Neutrophil (primary cell): ENCODE measurements around the gene RENBP.

ENCODE experiments used
- H3K27ac ChIP-seq: fragments of 200-600 bp; sonication (generic); 2 replicates; pipeline ENCODE4 v1.5.1; 2016; ENCODE audit warnings: mild to moderate bottlenecking, moderate library complexity
- H3K27me3 ChIP-seq: fragments of 200-600 bp; sonication (generic); 2 replicates; pipeline ENCODE4 v1.6.0; 2016; ENCODE audit warnings: mild to moderate bottlenecking
- H3K36me3 ChIP-seq: fragments of 200-600 bp; sonication (generic); 2 replicates; pipeline ENCODE4 v1.5.1; 2017
- H3K4me1 ChIP-seq, 2 experiments: fragments of 200-600 bp in 1 of 2; sonication (generic) in 1 of 2; 1 replicate in 1 of 2; 2 replicates in 1 of 2; pipeline versions ENCODE4 v1.5.1 to v1.6.1; 2013 to 2016; ENCODE audit warnings: low read depth in 1 of 2, low read length in 1 of 2, mild to moderate bottlenecking in 1 of 2, moderate library complexity in 1 of 2; ENCODE audit not compliant: control insufficient read depth in 1 of 2, insufficient read depth in 1 of 2
- H3K4me3 ChIP-seq, 2 experiments: fragments of 200-600 bp in 1 of 2; sonication (generic) in 1 of 2; 1 replicate in 1 of 2; 2 replicates in 1 of 2; pipeline ENCODE4 v1.5.1; 2013 to 2016; ENCODE audit warnings: low read depth in 1 of 2, low read length in 1 of 2, mild to moderate bottlenecking in 1 of 2, moderate library complexity in 1 of 2
- H3K9me3 ChIP-seq: fragments of 200-600 bp; sonication (generic); 2 replicates; pipeline ENCODE4 v1.5.1; 2016
- TF ChIP-seq, protein P1 (sequence below): fragments of 200-600 bp; sonication (generic); IDR thresholded peaks from 2 replicates; pipeline ENCODE4 v1.5.1; 2016; ENCODE audit warnings: antibody characterized with exemption

RENBP gene

DNA sequence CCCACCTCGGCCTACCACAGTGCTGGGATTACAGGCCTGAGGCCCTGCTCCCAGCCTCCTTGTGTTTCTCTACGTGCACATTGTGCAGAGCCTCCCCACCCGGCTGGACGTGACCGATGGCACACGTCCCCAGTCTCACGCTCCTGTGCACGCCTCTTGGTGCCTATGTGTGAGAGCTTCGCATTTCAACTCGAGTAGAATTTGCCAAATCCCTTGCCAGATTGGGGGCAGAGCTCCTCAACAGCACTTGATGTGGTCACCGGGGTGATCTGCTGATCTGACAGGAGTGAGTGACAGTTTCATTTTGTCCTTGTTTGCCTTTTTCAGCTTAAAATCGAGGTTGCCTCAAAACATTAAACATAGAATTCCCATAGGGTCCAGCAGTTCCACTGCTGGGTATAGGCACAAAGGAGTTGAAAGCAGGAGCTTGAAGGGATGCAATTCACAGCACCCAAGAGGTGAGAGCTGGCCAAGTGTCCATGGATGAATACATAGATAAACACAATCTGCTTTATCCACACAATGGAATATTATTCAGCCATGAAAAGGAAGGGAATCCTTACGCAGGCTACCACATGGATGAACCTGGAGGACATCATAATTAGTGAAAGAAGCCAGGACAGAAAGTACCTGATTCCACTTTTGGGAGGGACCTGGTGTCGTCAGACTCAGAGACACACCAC, 45.7 kb upstream of the RENBP start:
- peak overlapping the region; percentile 43 for H3K27ac ChIP-seq
- H3K4me1 ChIP-seq: peaks cover 17 to 28% of the 10 kb centered on the region in 2 experiments
- H3K9me3 ChIP-seq: no peaks in the 10 kb centered on the region
- TF ChIP-seq, protein P1, sequence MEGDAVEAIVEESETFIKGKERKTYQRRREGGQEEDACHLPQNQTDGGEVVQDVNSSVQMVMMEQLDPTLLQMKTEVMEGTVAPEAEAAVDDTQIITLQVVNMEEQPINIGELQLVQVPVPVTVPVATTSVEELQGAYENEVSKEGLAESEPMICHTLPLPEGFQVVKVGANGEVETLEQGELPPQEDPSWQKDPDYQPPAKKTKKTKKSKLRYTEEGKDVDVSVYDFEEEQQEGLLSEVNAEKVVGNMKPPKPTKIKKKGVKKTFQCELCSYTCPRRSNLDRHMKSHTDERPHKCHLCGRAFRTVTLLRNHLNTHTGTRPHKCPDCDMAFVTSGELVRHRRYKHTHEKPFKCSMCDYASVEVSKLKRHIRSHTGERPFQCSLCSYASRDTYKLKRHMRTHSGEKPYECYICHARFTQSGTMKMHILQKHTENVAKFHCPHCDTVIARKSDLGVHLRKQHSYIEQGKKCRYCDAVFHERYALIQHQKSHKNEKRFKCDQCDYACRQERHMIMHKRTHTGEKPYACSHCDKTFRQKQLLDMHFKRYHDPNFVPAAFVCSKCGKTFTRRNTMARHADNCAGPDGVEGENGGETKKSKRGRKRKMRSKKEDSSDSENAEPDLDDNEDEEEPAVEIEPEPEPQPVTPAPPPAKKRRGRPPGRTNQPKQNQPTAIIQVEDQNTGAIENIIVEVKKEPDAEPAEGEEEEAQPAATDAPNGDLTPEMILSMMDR: no peak
- H3K27me3 ChIP-seq: no peaks in the 10 kb centered on the region
- H3K36me3 ChIP-seq: no peaks in the 10 kb centered on the region
- no peak overlapping the region for H3K4me3 ChIP-seq

DNA sequence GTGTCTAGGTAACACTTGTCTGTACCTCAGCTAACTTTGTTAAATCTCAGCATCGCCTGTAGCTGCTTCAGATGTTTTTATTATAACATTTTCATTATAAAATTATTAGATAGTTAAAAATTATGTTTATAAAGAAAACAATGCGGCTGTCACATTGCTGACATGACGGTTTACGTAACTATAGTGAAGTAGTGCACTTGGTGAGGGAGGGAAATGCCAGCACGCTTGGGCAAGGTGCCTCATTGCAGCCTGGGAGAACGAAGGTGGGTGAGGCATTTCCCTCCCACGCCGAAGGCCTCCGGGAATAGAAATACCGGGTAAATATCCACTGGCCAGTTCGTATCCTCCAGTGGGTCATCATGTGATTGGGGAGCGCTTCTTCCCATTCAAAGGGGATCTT, 44.0 kb upstream of the RENBP start:
- H3K36me3 ChIP-seq: no peaks in the 10 kb centered on the region
- H3K9me3 ChIP-seq: no peaks in the 10 kb centered on the region
- TF ChIP-seq, protein P1: no peak
- no peaks in the 10 kb centered on the region for H3K27me3 ChIP-seq
- H3K27ac ChIP-seq: no peak overlapping the region
- peaks cover 33 to 43% of the 10 kb centered on the region in 2 experiments for H3K4me1 ChIP-seq
- no peak overlapping the region for H3K4me3 ChIP-seq

DNA sequence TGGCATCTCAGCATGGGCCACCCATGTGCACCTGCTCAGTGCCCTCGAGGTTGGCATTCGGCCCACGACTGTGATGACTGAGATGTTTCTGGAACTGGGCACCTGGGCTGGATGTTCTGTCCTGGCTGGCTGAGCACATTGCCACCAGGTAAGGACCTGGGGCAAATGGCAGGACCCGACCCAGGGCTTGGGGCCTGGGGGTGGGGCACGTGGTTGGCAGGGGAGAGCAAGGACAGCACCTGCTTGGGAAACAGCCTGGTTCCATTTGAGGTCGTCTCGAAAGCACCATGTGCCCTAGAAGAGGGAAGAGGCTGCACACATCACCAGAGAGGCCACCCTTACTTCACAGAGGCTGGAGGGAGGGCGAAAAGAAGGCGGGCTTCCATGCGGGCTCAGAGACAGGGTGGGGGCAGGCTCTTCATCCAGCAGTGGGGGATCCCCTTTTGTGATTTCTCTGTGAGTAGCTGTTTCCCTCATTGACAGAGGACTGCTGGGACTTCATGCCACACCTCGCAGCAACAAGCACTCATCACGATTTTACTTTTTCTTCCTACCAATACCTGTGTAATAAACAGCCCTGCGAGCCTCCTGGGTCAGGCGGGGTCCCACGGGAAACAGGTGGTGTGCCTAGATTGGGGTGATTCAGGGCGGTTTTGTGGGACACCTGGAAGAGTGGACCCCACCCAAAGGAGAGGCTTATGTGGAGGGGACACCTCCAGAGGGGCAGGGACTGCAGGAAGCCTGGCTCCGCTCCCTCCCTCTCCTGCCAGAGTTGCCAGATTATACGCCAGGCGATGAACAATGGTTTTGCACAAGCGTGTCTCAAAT, 40.1 kb upstream of the RENBP start:
- Histone ChIP-seq H3K4me1 (peaks cover 48 to 49% of the 10 kb centered on the region in 2 experiments), H3K36me3 (no peaks in the 10 kb centered on the region), H3K27me3 (no peaks in the 10 kb centered on the region), H3K27ac (peak overlapping the region; percentile 88), H3K9me3 (no peaks in the 10 kb centered on the region), H3K4me3 (peak overlapping the region in 1 of 2 experiments; percentile 28)
- TF ChIP-seq, protein P1: no peak

DNA sequence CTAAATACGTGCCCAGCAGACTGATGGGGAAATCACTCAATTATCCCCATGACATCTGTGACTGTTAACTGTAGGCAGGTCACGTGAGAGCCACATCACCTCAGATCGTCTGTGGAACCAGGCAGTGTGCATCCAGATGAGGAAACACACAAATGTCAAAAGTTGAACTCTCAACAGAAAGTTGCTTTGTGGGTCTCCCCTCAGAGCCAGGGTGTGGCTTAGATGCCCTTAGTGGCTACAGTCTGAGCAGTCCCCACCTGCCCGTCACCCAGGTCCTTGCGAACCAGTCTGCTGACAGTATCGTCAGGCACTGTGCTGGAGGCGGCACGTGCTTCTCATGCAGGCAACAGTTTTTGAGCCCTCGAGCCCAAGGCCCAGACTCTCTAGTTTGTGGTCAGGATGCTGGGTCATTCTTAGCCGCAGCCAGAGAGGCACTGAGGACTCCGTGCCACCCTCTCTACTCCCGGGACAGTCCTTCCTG, 38.9 kb upstream of the RENBP start:
- Histone ChIP-seq H3K27me3 (no peaks in the 10 kb centered on the region), H3K27ac (peak overlapping the region; percentile 88), H3K4me1 (peaks cover 46 to 48% of the 10 kb centered on the region in 2 experiments), H3K36me3 (no peaks in the 10 kb centered on the region), H3K9me3 (no peaks in the 10 kb centered on the region), H3K4me3 (no peak overlapping the region)
- TF ChIP-seq, protein P1: no peak

DNA sequence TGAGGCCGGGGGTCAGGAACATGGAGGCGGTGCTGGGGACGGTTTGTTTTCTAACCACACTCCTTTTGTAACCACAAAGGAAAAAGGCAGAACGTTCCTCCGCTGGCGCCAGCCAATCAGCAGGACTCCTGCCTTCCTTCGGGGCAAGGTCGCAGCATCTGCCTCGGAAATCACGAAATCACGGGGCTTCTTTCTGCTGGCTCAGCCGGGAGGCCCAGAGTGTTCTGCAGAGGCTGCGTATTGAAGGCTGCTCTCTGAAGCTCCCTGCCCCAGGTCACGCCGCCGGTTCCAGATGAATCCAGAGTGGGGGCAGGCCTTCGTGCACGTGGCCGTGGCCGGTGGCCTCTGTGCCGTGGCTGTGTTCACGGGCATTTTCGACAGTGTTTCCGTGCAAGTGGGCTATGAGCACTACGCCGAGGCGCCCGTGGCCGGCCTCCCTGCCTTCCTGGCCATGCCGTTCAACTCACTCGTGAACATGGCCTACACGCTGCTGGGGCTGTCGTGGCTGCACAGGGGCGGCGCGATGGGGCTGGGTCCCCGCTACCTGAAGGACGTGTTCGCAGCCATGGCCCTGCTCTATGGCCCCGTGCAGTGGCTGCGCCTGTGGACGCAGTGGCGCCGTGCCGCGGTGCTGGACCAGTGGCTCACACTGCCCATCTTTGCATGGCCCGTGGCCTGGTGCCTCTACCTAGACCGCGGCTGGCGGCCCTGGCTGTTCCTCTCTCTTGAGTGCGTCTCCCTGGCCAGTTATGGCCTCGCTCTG, 37.5 kb upstream of the RENBP start:
- Histone ChIP-seq H3K9me3 (no peaks in the 10 kb centered on the region), H3K4me1 (peaks cover 46 to 48% of the 10 kb centered on the region in 2 experiments), H3K27ac (peak overlapping the region; percentile 88), H3K36me3 (no peaks in the 10 kb centered on the region), H3K4me3 (peak overlapping the region; percentile 39 to 49), H3K27me3 (no peaks in the 10 kb centered on the region)
- TF ChIP-seq, protein P1: no peak
